KMS-11 (cell line): Measurements from ENCODE around the gene FOXM1.
"Not testable (repeated sequence)": the region's sequence is repeated elsewhere in the genome, so short reads cannot be mapped to it uniquely, and the experiment has no call there.

ENCODE experiments used
- H2AFZ ChIP-seq: fragments of 200-600 bp; sonication (generic); 2 replicates; pipeline ENCODE4 v1.6.1; 2016; ENCODE audit warnings: antibody characterized with exemption, mixed run types, low read depth
- H3K27ac ChIP-seq: fragments of 200-600 bp; sonication (generic); 2 replicates; pipeline ENCODE4 v1.6.1; 2016; ENCODE audit warnings: mild to moderate bottlenecking, mixed run types
- H3K27me3 ChIP-seq: fragments of 200-600 bp; sonication (generic); 2 replicates; pipeline ENCODE4 v1.6.1; 2017; ENCODE audit warnings: mild to moderate bottlenecking, low read depth, mixed run types, moderate library complexity; ENCODE audit not compliant: insufficient read depth
- H3K36me3 ChIP-seq: fragments of 200-600 bp; sonication (generic); 2 replicates; pipeline ENCODE4 v1.6.1; 2017; ENCODE audit warnings: mild to moderate bottlenecking, mixed run types; ENCODE audit not compliant: insufficient read depth
- H3K4me1 ChIP-seq: fragments of 200-600 bp; sonication (generic); 2 replicates; pipeline ENCODE4 v1.6.1; 2016; ENCODE audit warnings: mild to moderate bottlenecking, low read depth, mixed run types; ENCODE audit not compliant: poor library complexity, severe bottlenecking
- H3K4me2 ChIP-seq: fragments of 200-600 bp; sonication (generic); 2 replicates; pipeline ENCODE4 v1.7.0; 2016; ENCODE audit warnings: mild to moderate bottlenecking, mixed run types
- H3K4me3 ChIP-seq: fragments of 200-600 bp; sonication (generic); IDR thresholded peaks from 2 replicates; pipeline ENCODE4 v1.6.1; 2017; ENCODE audit warnings: low read depth, low read length, mixed read lengths; ENCODE audit not compliant: insufficient read depth
- H3K79me2 ChIP-seq: fragments of 200-600 bp; sonication (generic); 2 replicates; pipeline ENCODE4 v1.6.1; 2016; ENCODE audit warnings: low read depth, mixed run types; ENCODE audit not compliant: insufficient read depth
- H3K9ac ChIP-seq: fragments of 200-600 bp; sonication (generic); 2 replicates; pipeline ENCODE4 v1.6.1; 2016; ENCODE audit warnings: mild to moderate bottlenecking, mixed run types
- H4K20me1 ChIP-seq: fragments of 200-600 bp; sonication (generic); 2 replicates; pipeline ENCODE4 v1.6.1; 2016; ENCODE audit warnings: mild to moderate bottlenecking, mixed run types; ENCODE audit not compliant: insufficient read depth
- TF ChIP-seq, protein P1 (sequence below): fragments of 200-600 bp; sonication (generic); conservative IDR thresholded peaks from 2 replicates; pipeline ENCODE4 v1.6.1; 2017; ENCODE audit warnings: low read depth, mild to moderate bottlenecking, antibody characterized with exemption, low read length, moderate library complexity, mixed read lengths

Gene FOXM1

DNA sequence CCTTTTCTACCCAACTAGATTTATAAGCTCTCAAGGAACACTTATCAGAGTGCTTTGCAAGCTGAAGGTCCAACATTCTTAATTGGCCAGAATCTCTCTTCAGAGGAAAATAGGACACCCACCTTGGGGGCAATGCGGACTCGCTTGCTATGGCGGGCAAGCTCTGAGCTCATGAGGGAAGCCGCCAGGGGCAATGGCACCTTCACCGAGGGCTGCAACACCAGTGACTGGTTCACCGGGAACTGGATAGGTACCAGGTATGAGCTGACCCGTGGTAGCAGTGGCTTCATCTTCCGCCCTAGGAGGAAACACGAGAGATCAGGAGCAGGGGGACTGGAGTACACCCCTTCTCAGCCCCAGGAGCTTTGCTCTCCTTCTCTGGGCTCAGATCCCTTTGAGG, 12.8 kb downstream of the FOXM1 start:
- peaks cover 10% of the 10 kb centered on the region; the same call in 1 of the 2 replicates for H3K36me3 ChIP-seq
- H3K27ac ChIP-seq = no peak overlapping the region
- H3K79me2 ChIP-seq = no peaks in the 10 kb centered on the region

DNA sequence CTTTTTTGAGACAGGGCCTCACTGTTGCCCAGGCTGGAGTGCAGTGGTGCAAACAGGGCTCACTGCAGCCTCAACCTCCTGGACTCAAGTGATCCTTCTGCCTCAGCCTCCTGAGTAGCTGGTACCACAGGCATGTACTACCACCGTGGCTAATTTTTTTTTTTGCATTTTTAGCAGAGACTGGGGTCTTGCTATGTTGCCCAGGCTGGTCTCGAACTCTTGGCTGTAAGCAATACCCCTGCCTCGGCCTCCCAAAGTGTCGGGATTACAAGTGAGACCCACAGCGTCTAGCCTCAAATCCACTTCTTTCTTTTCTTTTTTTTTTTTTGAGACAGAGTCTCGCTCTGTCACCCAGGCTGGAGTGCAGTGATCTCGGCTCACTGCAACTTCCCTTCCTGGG, 13.6 kb downstream of the FOXM1 start:
- H3K36me3 ChIP-seq = not testable (repeated sequence)

More for the DNA sequence above, 12.8 kb downstream of the FOXM1 start:
- Histone ChIP-seq H3K4me2 (no peak overlapping the region), H3K4me3 (no peak overlapping the region), H4K20me1 (no peaks in the 10 kb centered on the region), H3K4me1 (no peaks in the 10 kb centered on the region), H3K9ac (no peak overlapping the region), H3K27me3 (no peaks in the 10 kb centered on the region), H2AFZ (no peak overlapping the region)
- TF ChIP-seq, protein P1, sequence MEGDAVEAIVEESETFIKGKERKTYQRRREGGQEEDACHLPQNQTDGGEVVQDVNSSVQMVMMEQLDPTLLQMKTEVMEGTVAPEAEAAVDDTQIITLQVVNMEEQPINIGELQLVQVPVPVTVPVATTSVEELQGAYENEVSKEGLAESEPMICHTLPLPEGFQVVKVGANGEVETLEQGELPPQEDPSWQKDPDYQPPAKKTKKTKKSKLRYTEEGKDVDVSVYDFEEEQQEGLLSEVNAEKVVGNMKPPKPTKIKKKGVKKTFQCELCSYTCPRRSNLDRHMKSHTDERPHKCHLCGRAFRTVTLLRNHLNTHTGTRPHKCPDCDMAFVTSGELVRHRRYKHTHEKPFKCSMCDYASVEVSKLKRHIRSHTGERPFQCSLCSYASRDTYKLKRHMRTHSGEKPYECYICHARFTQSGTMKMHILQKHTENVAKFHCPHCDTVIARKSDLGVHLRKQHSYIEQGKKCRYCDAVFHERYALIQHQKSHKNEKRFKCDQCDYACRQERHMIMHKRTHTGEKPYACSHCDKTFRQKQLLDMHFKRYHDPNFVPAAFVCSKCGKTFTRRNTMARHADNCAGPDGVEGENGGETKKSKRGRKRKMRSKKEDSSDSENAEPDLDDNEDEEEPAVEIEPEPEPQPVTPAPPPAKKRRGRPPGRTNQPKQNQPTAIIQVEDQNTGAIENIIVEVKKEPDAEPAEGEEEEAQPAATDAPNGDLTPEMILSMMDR = no peak

DNA sequence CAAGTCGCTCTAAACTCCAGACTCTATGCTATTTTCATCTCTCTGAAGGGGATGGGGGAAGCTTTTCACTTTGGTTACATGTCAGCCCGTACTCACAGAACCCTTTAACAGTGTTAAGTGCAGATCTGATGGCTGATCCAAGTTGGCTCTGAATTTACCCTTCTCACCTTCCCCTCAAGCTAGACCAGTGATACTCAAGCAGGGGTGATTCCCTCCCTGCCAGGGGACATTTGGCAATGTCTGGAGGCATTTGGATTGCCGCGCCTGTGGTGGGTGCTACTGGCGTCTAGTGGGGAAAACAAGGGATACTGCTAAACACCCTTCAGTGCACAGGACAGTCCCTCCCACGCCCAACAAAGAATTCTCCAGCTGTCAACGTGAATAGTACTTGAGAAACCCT, 14.1 kb downstream of the FOXM1 start:
- H3K4me2 ChIP-seq = no peak overlapping the region

More for the DNA sequence above, 13.6 kb downstream of the FOXM1 start:
- not testable (repeated sequence) for H3K4me2 ChIP-seq, H2AFZ ChIP-seq, H4K20me1 ChIP-seq, H3K27ac ChIP-seq, H3K27me3 ChIP-seq, H3K4me3 ChIP-seq, H3K4me1 ChIP-seq, H3K79me2 ChIP-seq, H3K9ac ChIP-seq

DNA sequence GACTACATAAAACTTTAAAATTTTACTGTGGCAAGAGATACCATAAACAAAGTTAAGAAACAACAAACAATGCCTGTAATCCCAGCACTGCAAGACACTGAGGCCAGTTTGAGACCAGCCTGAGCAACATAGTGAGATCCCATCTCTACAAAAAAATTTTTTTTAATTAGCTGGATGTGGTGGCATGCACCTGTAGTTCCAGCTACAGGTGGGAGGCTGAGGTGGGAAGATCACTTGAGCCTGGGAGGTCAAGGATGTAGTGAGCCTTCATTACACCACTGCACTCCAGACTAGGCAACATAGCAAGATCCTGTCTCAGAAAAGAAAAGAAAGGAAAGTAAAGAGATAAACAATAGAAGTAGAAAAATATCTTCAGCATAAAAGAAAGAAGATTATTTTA, 16.8 kb downstream of the FOXM1 start:
- no peaks in the 10 kb centered on the region for H3K27me3 ChIP-seq
- H3K36me3 ChIP-seq = peaks cover 6% of the 10 kb centered on the region; the same call in 1 of the 2 replicates

More for the DNA sequence above, 14.1 kb downstream of the FOXM1 start:
- no peaks in the 10 kb centered on the region for H3K4me1 ChIP-seq
- no peak overlapping the region for H3K27ac ChIP-seq
- H2AFZ ChIP-seq = no peak overlapping the region
- H3K9ac ChIP-seq = no peak overlapping the region
- H3K79me2 ChIP-seq = no peaks in the 10 kb centered on the region
- H4K20me1 ChIP-seq = no peaks in the 10 kb centered on the region
- H3K36me3 ChIP-seq = peaks cover 10% of the 10 kb centered on the region; the same call in 1 of the 2 replicates
- H3K27me3 ChIP-seq = no peaks in the 10 kb centered on the region
- H3K4me3 ChIP-seq = no peak overlapping the region
- TF ChIP-seq, protein P1 = no peak

DNA sequence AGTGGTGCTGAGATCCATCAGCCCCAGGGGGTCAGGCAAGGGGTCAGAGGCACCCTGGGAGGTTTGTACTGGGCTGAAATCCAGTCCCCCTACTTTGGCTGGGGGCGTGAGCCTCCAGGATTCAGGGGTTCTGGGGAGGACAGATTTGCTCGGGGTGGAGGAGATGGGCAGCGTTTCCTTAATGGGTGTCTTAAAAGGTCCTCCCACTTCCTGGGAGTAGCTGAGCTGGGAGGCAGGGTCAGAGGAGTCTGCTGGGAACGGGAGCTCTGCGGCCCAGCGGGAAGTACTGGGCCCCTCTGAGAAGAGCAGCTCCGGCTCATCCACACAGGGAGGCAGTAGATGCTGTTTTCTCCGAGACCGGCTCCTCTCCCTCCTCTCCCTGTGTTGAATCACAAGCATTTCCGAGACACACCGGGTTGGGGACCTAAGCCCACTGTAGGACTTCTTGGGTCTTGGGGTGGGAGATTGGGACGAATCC, 18.0 kb downstream of the FOXM1 start:
- H3K79me2 ChIP-seq = no peaks in the 10 kb centered on the region
- H3K36me3 ChIP-seq = peaks cover 4% of the 10 kb centered on the region; the same call in 1 of the 2 replicates
- no peak overlapping the region for H2AFZ ChIP-seq
- no peak overlapping the region for H3K9ac ChIP-seq
- TF ChIP-seq, protein P1 = no peak
- H3K4me1 ChIP-seq = no peaks in the 10 kb centered on the region
- no peak overlapping the region for H3K27ac ChIP-seq
- no peaks in the 10 kb centered on the region for H3K27me3 ChIP-seq
- no peak overlapping the region for H3K4me3 ChIP-seq
- H4K20me1 ChIP-seq = no peaks in the 10 kb centered on the region
- no peak overlapping the region for H3K4me2 ChIP-seq

More for the DNA sequence above, 16.8 kb downstream of the FOXM1 start:
- H3K4me3 ChIP-seq = no peak overlapping the region
- no peaks in the 10 kb centered on the region for H4K20me1 ChIP-seq
- H2AFZ ChIP-seq = no peak overlapping the region
- H3K79me2 ChIP-seq = no peaks in the 10 kb centered on the region
- no peak overlapping the region for H3K4me2 ChIP-seq
- no peak overlapping the region for H3K27ac ChIP-seq
- TF ChIP-seq, protein P1 = no peak
- no peak overlapping the region for H3K9ac ChIP-seq
- no peaks in the 10 kb centered on the region for H3K4me1 ChIP-seq
